Renal pelvis (tissue), 12 donors: ENCODE measurements around the gene TTC28. TPM values are rescaled to one million over a fixed set of nuclear protein-coding genes. Genes with fewer than 3 reads are reported as not detected.
A peak's percentile ranks its signal among the peaks of the same experiment; 100 is the strongest.
"Not testable (repeated sequence)": the region's sequence is repeated elsewhere in the genome, so short reads cannot be mapped to it uniquely, and the experiment has no call there.

Experiments used
- DNase-seq: peaks from one replicate; pipeline ENCODE4 v3.0.0-alpha.2; 2013
- long read RNA-seq, 16 experiments: transcript quantifications; one replicate each; lab custom pipeline, GENCODE V29; 2026
- polyA plus RNA-seq, 3 donors: library from polyadenylated mRNA; unstranded; fragments of 120-200 nt; gene quantifications; one replicate each; pipeline ENCODE4 v1.2.1, GENCODE V29; 2013; ENCODE audit not compliant: insufficient read length in 3 of 3

TTC28 gene
- 10 to 100 TPM; 31.4 to 47.3 (median 36.4) TPM for polyA plus RNA-seq
- long read RNA-seq, donor 1, partial matches to known transcripts = 0 of 1 reads
- long read RNA-seq, donor 1, other reads (novel, unspliced or antisense) = 0 of 1 reads
- long read RNA-seq, donor 2, partial matches to known transcripts = 12 of 28 reads
- long read RNA-seq, donor 2, other reads (novel, unspliced or antisense) = 15 of 28 reads
- long read RNA-seq, donor 3, partial matches to known transcripts = 5 of 6 reads
- long read RNA-seq, donor 3, other reads (novel, unspliced or antisense) = 0 of 6 reads
- long read RNA-seq, donor 4, partial matches to known transcripts = 0 of 2 reads
- long read RNA-seq, donor 4, other reads (novel, unspliced or antisense) = 0 of 2 reads
- long read RNA-seq, donor 5, partial matches to known transcripts = 0 of 2 reads
- long read RNA-seq, donor 5, other reads (novel, unspliced or antisense) = 0 of 2 reads
- long read RNA-seq, donor 6, transcript TTC28-204 (2 exons, 594 nt) = major isoform, 5 of 5 reads
- long read RNA-seq, donor 6, partial matches to known transcripts = 0 of 5 reads
- long read RNA-seq, donor 6, other reads (novel, unspliced or antisense) = 0 of 5 reads
- long read RNA-seq, donor 7, partial matches to known transcripts = 0 of 3 reads
- long read RNA-seq, donor 7, other reads (novel, unspliced or antisense) = 0 of 3 reads
- long read RNA-seq, donor 8, partial matches to known transcripts = 5 of 7 reads
- long read RNA-seq, donor 8, other reads (novel, unspliced or antisense) = 0 of 7 reads
- long read RNA-seq, donor 9, partial matches to known transcripts = 0 of 1 reads
- long read RNA-seq, donor 9, other reads (novel, unspliced or antisense) = 0 of 1 reads
- long read RNA-seq, donor 10, partial matches to known transcripts = 0 of 3 reads
- long read RNA-seq, donor 10, other reads (novel, unspliced or antisense) = 0 of 3 reads
- long read RNA-seq, donor 11, partial matches to known transcripts = 0 of 5 reads
- long read RNA-seq, donor 11, other reads (novel, unspliced or antisense) = 0 of 5 reads
- long read RNA-seq, donor 12, transcript TTC28-206 (3 exons, 407 nt) = major isoform, 6 of 15 reads
- long read RNA-seq, donor 12, partial matches to known transcripts = 9 of 15 reads
- long read RNA-seq, donor 12, other reads (novel, unspliced or antisense) = 0 of 15 reads
- long read RNA-seq, donor 13, partial matches to known transcripts = 0 of 3 reads
- long read RNA-seq, donor 13, other reads (novel, unspliced or antisense) = 0 of 3 reads
- long read RNA-seq, donor 14, transcript TTC28-206 (3 exons, 407 nt) = major isoform, 5 of 15 reads
- long read RNA-seq, donor 14, partial matches to known transcripts = 0 of 15 reads
- long read RNA-seq, donor 14, other reads (novel, unspliced or antisense) = 5 of 15 reads
- long read RNA-seq, donor 15, partial matches to known transcripts = 13 of 35 reads
- long read RNA-seq, donor 15, other reads (novel, unspliced or antisense) = 20 of 35 reads
- long read RNA-seq, donor 16, partial matches to known transcripts = 15 of 18 reads
- long read RNA-seq, donor 16, other reads (novel, unspliced or antisense) = 0 of 18 reads

DNA sequence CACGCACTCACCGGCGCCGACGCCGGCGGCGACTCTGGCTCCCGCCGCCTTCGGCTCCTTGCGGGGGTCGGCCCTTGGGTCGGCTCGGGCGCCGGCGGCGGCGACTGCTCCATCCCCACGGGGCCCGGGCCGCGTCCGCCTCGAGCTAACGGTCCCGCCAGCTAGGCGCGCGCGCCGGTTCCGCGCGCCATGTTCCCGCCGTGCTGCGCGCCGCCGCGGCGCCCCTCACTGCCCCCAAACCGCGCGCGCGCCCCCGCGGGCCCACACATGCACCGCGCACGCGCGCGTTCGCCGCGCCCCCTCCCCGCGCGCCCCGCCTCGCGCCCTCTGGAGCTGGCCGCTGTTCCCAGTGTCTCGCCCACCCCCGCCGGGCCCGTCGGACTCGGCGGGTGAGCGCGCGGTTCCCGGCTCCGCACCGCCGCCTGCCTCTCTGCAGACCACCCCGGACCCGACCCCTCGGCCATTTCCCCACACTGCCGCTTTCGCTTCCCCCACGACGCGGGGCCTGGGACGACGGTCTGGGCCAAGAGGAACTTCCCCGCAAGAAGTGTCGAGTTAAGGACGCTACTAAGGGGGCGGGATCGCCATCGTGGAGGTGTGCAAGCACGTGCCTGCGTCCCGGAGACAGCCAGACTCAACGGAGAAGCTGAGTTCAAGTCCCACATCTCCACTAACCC lies at the start of gene TTC28:
Gene TTC28, minus strand, starts transcription at position 230 of the 677 bp plus-strand sequence. Its CDS starts 117 bp downstream, at position 113.
- DNase-seq = peak; percentile 88

DNA sequence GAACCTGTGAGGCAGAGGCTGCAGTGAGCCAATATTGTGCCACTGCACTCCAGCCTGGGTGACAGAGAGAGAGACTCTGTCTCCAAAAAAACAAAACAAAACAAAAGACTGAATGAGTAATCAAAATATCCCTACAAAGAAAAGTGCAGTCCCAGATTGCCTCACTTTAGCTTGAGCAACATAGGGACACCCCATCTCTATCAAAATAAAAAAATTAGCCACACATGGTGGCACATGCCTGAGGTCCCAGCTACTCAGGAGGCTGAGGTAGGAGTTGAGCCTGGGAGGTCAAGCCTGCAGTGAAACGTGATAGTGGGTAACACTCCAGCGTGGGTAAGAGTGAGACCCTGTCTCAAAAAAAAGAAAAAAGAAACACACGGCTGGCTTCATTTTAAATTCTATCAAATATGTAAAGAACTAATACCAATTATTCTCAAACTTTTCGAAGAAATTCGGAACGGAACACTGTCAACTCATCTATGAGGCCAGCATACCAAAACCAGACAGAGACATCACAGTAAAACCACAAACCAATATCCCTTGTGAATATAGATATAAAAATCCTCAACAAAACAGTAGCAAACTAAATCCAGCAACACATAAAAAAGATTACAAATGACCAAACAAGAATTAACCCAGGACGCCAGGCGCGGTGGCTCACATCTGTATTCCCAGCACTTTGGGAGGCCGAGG lies 49.1 kb upstream of the TTC28 start:
- DNase-seq = no peak

DNA sequence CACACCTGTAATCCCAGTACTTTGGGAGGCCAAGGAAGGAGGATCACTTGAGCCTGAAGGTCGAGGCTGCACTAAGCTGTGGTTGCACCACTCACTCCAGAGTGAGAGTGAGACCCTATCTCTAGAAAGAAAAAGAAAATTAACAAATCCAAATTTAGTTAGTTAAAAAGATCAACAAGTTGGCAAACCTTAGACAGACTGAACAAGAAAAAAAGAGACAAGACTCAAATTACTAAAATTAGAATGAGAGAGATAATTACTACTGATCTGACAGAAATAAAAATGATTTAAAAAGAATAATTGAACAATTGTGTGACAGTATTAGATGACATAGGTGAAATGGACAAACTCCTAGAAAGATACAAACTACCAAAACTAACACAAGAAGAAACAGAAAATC lies 48.4 kb upstream of the TTC28 start:
- DNase-seq = no peak

DNA sequence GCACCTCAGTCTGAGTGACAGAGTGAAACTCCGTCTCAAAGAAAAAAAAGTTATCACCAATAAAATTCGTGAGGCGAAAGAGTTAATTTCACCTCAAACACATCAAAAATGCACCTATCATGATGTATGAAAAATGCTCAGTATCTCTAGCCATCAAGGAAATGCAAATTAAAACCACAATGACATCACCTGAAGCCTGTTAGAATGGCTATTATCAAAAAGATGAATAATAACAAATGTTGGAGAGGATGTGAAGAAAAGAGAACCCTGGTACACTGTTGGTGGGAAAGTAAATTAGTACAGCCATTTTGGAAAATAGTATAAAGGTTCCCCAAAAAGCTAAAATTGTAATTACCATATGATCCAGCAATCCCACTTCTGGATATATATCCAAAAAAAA lies 38.4 kb upstream of the TTC28 start:
- no peak for DNase-seq

DNA sequence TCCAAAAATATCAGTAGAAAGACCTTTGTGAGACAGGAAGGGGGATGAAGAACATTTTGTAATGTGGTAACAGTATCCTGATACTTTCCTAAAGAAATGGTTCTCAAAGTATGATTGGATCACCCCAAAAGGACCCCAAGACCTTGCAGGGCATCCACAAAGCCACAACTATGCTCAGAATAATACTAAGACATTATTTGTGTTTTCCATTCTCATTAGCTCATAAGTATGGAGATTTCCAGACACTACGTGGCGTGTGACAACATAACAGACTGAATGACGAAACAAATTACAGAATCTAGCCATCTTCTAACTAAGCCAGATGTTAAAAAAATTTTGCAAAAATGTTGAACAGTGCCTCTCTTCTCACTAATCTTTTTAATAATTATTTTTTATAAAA lies 37.0 kb upstream of the TTC28 start:
- DNase-seq = no peak

DNA sequence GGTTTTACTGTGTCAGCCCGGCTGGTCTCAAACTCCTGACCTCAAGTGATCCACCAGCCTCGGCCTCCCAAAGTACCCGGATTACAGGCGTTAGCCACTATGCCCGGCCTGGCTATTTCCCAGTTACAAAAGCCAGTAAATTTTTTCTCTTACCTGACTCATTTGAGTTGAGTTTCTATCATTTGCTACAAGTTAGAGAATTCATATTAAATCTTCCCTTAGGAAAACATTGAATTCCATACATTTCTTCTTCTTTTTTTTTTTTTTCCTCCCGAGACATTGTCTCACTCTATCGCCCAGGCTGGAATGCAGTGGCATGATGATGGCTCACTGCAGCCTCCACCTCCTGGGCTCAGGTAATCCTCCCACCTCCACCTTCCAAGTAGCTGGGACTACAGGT lies 36.0 kb upstream of the TTC28 start:
- DNase-seq = no peak

DNA sequence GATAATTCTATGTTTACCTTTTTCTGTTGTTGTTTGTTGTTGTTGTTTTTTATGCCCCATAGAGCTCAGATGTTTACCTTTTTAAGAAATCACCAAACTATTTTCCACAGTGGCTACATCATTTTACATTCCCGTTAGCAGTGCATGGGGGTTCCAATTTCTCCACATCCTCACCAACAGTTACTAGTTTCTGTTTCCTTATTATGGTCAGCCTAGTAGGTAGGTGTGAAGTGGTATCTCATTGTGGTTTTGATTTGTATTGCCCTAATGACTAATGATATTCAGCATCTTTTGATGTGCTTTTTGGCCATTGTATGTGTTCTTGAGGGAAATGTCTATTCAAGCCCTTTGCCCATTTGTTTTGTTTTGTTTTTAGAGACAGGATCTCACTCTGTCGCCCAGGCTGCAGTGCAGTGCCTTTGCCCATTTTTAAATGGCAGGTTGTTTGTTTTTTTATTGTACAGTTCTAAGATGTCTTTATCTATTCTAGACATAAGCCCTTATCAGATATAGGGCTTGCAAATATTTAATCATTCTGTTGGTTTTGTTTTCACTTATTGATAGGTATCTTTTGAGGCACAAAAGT lies 34.5 kb upstream of the TTC28 start:
- DNase-seq = no peak

DNA sequence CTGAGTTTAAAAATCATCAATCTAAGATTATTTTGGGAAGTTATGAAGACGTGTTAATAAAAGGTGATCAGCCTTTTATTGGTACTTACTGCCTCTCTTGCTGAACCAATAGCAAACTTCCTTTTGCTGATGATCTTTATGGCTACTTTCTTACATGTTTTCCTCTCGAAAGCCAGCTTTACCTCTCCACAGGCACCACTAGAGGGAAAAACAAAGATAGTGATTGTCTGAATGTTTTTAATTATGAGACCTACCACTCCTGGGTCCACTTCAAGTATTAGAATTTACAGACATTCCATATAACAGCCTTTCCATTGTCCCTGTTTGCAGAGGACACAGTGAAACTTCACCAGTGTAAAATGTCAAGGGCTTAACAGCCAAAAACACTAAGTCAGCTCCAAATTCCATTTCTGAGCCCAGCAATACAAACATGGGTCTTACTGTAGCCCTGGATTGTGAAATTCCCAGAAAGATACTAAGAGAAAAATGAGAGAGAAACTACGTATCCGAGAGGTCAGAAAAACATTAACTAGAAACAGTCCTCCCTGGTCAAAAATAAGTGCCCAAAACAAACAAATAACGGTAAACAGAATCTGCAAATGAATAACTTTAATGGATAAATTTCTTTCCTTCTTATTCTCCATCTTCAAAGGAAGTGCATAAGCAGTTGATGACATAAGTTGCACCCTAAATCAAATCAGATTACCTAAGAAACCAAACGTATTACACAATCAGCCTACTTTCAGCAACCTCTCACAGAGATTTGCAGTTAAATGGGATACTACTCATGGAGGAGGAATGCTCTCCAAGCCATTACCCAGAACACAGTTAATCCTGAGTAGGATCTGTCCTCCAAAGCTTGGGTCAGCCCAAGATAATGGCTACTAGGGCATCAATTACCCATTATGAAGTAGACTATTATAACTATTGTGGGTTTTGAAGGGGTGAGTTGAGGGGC lies 32.5 kb upstream of the TTC28 start:
- no peak for DNase-seq

DNA sequence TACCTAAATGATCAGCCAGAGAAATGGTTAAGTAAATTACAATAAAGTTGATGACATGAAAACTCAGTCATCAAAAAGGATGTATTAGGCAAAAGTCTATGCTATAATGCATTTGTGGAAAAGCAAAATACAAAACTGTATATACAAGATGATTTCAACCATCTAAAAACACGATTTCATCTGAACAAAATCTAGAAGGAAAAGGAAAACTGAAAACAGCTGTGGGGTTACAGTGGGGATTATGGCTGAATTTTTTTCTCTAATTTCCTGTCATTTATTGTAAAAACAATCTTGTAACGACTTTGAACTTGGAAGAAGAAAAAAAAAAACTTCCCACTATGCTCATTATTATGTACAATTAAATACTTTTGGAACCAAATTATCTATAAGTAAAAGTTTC lies 31.7 kb upstream of the TTC28 start:
- no peak for DNase-seq

DNA sequence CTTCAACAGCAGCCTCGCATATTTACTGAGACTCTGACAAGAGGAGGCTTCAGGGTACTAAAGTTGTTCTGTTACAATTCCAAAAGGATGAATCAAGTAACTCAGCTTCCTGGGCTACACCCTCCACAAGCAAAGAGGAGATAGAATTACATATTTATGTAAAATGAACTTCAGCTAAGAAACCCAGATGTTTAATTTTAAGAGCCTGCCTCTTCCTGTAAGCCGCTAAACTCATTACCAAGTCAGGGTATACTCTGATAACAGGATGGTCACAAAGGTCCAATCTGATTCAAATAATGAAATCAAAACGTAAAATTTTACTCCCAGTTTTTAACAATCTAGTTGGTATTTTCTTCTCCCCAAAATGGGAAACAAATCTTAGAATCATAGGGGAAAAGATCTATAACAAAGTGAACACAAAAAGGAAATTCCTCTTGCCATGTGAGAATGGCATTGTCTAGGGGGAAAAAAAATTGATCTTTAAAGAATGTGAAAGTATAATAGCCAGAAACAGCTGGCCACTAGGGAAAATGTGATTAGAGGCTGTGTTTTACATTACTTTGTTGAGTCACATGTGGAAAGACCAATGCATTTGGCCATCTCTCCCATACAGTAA lies 31.0 kb upstream of the TTC28 start:
- DNase-seq = no peak

DNA sequence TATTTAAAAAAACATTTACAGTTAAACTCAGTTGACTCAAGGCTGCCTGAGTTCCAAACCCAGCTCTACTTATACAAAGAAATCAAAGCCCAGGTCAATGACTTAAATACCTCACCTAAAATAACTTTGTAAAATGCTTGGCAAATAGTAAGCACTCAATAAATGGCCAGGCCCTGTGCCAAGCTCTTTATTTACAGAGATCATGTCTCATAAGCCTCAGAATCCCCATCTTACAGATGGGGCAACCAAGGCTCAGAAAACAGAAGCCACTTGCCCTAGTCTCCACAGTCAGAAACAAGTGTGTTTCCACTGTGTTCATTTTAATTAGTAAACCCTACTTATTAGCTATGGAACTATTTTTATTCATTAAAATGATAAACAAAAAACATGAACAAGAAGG lies 30.5 kb upstream of the TTC28 start:
- DNase-seq = no peak

DNA sequence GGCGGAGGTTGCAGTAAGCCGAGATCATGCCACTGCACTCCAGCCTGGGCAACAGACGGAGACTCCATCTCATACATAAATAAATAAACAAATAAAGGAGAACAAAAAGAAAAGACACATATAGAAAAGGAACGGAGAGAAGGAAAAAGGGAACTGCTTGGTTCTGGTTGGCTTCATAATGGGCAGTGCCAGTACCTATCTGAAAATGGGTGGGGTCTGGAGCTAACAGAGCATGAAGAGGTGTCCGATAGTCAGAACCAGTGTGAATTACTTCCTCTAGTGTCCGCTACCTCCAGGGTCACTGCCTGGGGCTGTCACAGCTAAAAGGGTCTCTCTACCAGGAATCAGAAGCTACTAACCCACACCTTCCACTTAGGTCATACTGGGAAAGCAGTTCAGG lies 27.2 kb upstream of the TTC28 start:
- no peak for DNase-seq

DNA sequence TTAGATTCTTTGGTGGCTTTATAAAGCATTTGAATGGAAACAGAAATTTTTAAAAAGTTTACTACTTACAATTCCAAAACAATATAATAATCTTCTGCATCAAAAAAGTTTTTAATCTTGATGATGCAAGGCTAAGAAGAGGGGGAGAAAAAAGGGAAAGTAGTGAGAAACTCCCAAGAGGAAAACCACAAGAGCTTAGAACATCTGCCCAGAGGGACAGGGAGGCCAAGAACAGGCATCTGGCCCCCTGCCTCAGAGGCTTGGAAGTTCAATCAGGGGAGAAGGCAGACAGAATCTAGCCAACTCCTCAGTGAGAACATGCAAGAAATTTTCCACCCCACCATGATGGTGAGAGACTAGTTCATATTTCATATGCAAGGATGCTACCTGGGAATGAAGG lies 23.8 kb upstream of the TTC28 start:
- DNase-seq = no peak

DNA sequence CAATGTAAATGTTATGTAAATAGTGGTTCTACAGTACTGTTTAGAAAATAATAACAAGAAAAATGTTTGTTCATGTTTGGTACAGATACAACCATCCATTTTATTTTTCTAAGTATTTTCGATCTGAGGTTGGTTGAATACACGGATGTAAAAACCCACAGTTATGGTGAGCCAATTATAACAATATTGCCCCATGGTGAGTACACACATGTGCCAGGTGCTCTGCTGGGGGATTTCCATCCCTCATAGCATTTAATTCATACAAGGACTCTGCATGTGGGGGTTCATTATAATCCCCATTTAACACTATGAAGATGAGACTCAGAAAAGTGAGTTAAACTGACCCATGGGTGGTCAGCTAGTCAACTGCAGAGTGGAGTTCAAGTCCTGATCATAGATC lies 23.3 kb upstream of the TTC28 start:
- no peak for DNase-seq

DNA sequence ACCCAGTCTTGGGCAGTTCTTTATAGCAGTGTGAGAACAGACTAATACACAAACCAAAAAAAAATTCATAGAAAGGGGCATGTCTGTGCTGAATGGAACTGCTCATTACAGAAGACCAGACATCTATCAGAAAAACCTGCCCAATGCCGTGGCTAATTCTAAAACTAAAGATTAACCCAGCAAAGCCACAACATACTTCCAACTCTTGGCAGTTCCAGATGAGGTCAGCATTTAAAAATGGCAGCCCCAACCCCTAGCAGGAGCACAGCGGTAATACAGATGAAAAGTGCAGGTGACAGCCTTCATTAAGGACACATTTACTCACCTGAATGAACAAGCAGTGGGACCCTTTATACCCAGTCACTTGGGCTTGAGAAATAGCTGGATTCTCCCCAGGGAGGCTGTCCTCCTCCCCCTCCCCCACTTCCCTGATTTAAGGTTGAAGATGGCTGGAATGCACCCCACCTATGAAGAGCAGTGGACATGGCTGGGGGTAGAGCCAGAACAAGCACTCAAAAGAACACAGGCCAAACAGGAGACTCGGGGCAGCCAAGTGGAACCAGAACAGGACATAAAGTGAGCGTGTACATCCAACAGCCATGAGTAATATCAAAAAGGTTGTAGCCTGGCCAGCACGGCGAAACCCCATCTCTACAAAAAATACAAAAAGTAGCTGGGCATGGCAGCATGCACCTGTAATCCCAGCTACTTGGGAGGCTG lies 13.6 kb upstream of the TTC28 start:
- DNase-seq = not testable (repeated sequence)

DNA sequence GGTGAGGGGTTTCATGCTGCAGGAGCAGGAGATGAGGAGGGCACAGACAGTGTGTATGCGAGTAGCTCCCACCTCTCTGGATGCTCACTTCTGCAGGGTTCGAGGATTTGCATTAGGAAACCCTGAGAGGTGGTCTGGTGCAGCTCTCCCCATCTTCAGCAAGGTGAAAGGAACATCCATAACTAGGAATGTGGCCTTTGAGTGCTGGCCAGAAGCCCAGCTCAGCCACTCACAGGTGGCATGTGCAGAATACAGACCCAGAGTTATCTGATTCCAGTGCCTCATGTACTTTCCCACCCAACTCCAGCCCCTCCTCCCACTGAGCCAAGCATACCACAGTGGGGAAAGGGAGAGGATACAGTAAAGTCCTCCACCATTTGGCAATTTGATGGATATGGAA lies 10.2 kb upstream of the TTC28 start:
- not testable (repeated sequence) for DNase-seq

DNA sequence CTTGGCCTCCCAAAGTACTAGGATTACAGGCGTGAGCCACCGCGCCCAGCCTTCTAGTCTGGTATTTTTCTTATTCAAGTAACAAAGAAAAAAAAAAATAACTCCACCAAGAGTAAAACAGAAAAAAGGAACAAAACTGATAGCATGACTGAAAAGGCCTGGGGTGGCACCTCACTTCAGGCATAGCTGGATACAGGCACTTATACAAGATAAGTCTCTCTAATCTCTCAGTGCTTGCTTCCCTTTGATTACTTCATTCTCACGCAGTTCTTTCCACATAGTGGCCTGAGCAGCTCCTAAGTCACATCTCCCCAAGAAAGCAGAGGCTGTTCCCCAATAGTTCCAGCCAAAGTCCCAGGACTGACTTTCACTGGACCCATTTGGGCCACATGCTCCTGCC lies 3.3 kb upstream of the TTC28 start:
- not testable (repeated sequence) for DNase-seq
